ENCODE results near the gene ADGRL1.
"Not testable (repeated sequence)": the region's sequence is repeated elsewhere in the genome, so short reads cannot be mapped to it uniquely, and the experiment has no call there.

ADGRL1 gene

GRCh38 chr19:14205452-14206287 is at the start of gene ADGRL1:
Gene ADGRL1, minus strand, starts transcription at chr19:14206169. Its CDS starts 22,567 bp downstream, at chr19:14183602.
- not testable (repeated sequence) for DNase-seq (ENCODE audit: low read depth)

GRCh38 chr19:14255316-14255715 is 49.3 kb upstream of the ADGRL1 start:
- DNase-seq (ENCODE audit: low read depth), result not testable (repeated sequence)

- not testable (repeated sequence) for DNase-seq (ENCODE audit: low read depth)
Observed at GRCh38 chr19:14253822-14254599, 48.0 kb upstream of the ADGRL1 start.

GRCh38 chr19:14252136-14252535 is 46.2 kb upstream of the ADGRL1 start:
- DNase-seq (ENCODE audit: low read depth), result not testable (repeated sequence)

GRCh38 chr19:14250870-14251269 is 44.9 kb upstream of the ADGRL1 start:
- no peak for DNase-seq (ENCODE audit: low read depth)

GRCh38 chr19:14250315-14250714 is 44.3 kb upstream of the ADGRL1 start:
- DNase-seq (ENCODE audit: low read depth), result not testable (repeated sequence)

- DNase-seq (ENCODE audit: low read depth), result not testable (repeated sequence)
Observed at GRCh38 chr19:14249891-14250290, 43.9 kb upstream of the ADGRL1 start.

- DNase-seq (ENCODE audit: low read depth), result not testable (repeated sequence)
Observed at GRCh38 chr19:14249012-14249754, 43.2 kb upstream of the ADGRL1 start.

- peak; percentile 35 for DNase-seq (ENCODE audit: low read depth)
Observed at GRCh38 chr19:14248578-14249011, 42.6 kb upstream of the ADGRL1 start.

- DNase-seq (ENCODE audit: low read depth), result not testable (repeated sequence)
Observed at GRCh38 chr19:14247548-14248471, 41.8 kb upstream of the ADGRL1 start.

GRCh38 chr19:14247205-14247547 is 41.2 kb upstream of the ADGRL1 start:
- not testable (repeated sequence) for DNase-seq (ENCODE audit: low read depth)

GRCh38 chr19:14244393-14244792 is 38.4 kb upstream of the ADGRL1 start:
- DNase-seq (ENCODE audit: low read depth), result not testable (repeated sequence)

GRCh38 chr19:14243718-14244117 is 37.7 kb upstream of the ADGRL1 start:
- DNase-seq (ENCODE audit: low read depth), result not testable (repeated sequence)

GRCh38 chr19:14237014-14237941 is 31.3 kb upstream of the ADGRL1 start:
- no peak for DNase-seq (ENCODE audit: low read depth)

- DNase-seq (ENCODE audit: low read depth), result not testable (repeated sequence)
Observed at GRCh38 chr19:14232945-14233344, 27.0 kb upstream of the ADGRL1 start.

- peak; percentile 20 for DNase-seq (ENCODE audit: low read depth)
Observed at GRCh38 chr19:14228446-14229071, 22.6 kb upstream of the ADGRL1 start.

GRCh38 chr19:14226498-14226897 is 20.5 kb upstream of the ADGRL1 start:
- DNase-seq (ENCODE audit: low read depth), result not testable (repeated sequence)

GRCh38 chr19:14222886-14223285 is 16.9 kb upstream of the ADGRL1 start:
- no peak for DNase-seq (ENCODE audit: low read depth)

GRCh38 chr19:14221345-14221744 is 15.4 kb upstream of the ADGRL1 start:
- DNase-seq (ENCODE audit: low read depth), result peak; percentile 60
